Measurements from ENCODE around the gene WBP2NL. TPM values are rescaled to one million over a fixed set of nuclear protein-coding genes. Genes with fewer than 3 reads are reported as not detected.
A peak's percentile ranks its signal among the peaks of the same experiment; 100 is the strongest.

WBP2NL gene
- total and polyA plus RNA-seq, 4 experiments from 2014 or later: 0.49 to 5.4 (median 2.1) TPM

DNA sequence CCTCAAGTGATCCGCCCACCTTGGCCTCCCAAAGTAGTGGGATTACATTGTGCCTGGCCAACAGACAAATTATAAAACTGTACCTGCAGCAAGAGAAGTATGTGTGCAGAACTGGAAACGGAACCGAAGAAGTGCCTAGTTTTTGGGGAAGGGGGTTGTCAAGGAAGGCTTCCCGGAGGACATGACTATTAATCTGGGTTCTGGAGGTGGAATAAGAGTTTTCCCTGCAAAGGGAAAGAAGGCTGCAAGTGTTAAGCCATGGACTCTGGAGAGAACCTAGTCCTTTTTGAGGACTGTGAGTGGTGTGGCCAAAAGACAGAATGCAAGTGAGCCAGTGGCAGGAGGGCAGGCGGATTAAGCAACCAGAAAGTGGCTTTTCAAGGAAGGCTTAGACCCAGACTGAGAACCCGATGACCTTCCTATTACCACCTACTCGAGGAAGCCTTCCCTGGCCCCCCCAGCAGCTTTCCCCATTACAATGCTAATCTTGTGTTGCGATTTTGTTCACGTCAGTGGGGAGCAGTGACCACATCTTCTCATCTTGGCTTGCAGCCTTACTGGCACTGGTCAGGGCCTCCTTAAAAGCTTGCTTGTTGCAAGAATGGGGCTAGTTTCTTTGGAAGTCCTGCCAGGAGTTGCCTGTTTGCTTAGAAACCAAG, 35.0 kb upstream of the WBP2NL start:
- H3K27me3 Mint-ChIP-seq: peaks cover 0 to 1% of the 10 kb centered on the region in 2 donors
- Histone ChIP-seq H3K27me3 (ENCODE audit: insufficient read depth, low read length) (no peaks in the 10 kb centered on the region), H3K4me1 (ENCODE audit: insufficient read depth, low read length) (no peaks in the 10 kb centered on the region), H3K4me3 (ENCODE audit: low read length in 2 of 2) (no peak overlapping the region), H3K27ac (ENCODE audit: low read depth, low read length) (no peak overlapping the region), H3K9me3 (ENCODE audit: control insufficient read depth in 1 of 2, low read length in 2 of 2) (no peaks in the 10 kb centered on the region), H3K36me3 (ENCODE audit: insufficient read depth, low read length) (no peaks in the 10 kb centered on the region)
- ChIA-PET POLR2A (ENCODE audit: partially characterized antibody) (no interaction called here), CTCF (ENCODE audit: partially characterized antibody) (interaction anchor here (1.1 to 1.8 kb wide), 3 partner anchors 107 to 481 kb away, joined by 3 to 7 read pairs (median 4); no protein-coding TSS in a partner anchor)
- H3K9me3 Mint-ChIP-seq: no peaks in the 10 kb centered on the region
- H3K36me3 Mint-ChIP-seq: no peaks in the 10 kb centered on the region
- peak overlapping the region in 1 of 7 donors; percentile 72 for H3K27ac Mint-ChIP-seq
- H3K4me3 Mint-ChIP-seq: no peak overlapping the region
- intact Hi-C loops (cut with micrococcal nuclease): loop anchor here (10.0 kb wide), 1 partner anchor 221 kb away; no protein-coding TSS in a partner anchor
- no peak for DNase-seq
- H3K4me1 Mint-ChIP-seq: peaks cover 0 to 4% (median 1%) of the 10 kb centered on the region in 4 donors

DNA sequence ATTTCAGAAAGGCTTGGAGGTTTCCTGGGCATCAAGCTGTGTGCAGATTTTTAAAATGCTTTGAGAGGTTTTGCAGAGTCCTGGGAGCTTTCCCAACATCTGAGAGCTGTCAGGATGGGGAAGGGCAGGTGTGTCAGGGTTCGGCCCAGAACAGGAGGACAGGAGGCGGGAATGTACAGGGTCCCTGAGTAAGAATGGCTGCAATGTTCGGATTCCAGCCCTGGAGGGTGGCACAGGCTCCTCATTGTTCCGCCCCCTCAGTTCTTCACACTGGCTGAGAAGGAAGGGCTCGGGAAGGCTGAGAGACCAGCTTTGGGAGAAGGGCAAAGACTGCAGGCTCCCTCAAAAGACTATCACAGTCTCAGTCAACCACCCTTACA, 34.5 kb upstream of the WBP2NL start:
- H3K4me1 ChIP-seq (ENCODE audit: insufficient read depth, low read length): no peaks in the 10 kb centered on the region
- H3K27me3 ChIP-seq (ENCODE audit: insufficient read depth, low read length): no peaks in the 10 kb centered on the region
- H3K27me3 Mint-ChIP-seq: peaks cover 0 to 1% of the 10 kb centered on the region in 2 donors
- H3K27ac ChIP-seq (ENCODE audit: low read depth, low read length): no peak overlapping the region
- H3K9me3 Mint-ChIP-seq: no peaks in the 10 kb centered on the region
- DNase-seq: no peak
- CTCF ChIA-PET (ENCODE audit: partially characterized antibody): interaction anchor here (1.1 to 1.8 kb wide), 3 partner anchors 107 to 480 kb away, joined by 3 to 7 read pairs (median 4); no protein-coding TSS in a partner anchor
- no peaks in the 10 kb centered on the region for H3K36me3 ChIP-seq (ENCODE audit: insufficient read depth, low read length)
- H3K27ac Mint-ChIP-seq: no peak overlapping the region
- no peaks in the 10 kb centered on the region for H3K9me3 ChIP-seq (ENCODE audit: control insufficient read depth in 1 of 2, low read length in 2 of 2)
- POLR2A ChIA-PET (ENCODE audit: partially characterized antibody): no interaction called here
- peaks cover 0 to 4% (median 1%) of the 10 kb centered on the region in 4 donors for H3K4me1 Mint-ChIP-seq
- H3K36me3 Mint-ChIP-seq: no peaks in the 10 kb centered on the region
- no peak overlapping the region for H3K4me3 Mint-ChIP-seq
- H3K4me3 ChIP-seq (ENCODE audit: low read length in 2 of 2): no peak overlapping the region
- intact Hi-C loops (cut with micrococcal nuclease): loop anchor here (10.0 kb wide), 1 partner anchor 221 kb away; no protein-coding TSS in a partner anchor

DNA sequence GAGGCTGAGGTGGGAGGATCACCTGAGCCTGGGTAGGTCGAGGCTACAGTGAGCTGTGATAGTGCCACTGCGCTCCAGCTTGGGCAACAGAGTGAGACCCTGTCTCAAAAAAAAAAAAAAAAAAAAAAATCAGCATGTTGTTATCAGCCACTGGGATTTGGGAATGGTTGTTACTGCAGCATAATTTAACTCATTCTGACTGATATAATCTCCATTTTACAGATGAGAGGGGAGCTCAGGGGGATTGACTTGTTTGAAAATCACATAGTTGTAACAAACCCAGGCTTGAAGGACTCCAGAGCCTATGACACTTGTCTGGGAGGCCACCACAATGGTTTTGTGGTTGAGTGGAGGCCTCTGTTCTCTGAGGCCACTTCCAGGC, 32.4 kb upstream of the WBP2NL start:
- peaks cover 3 to 9% of the 10 kb centered on the region in 2 donors for H3K27me3 Mint-ChIP-seq
- ChIA-PET CTCF (ENCODE audit: partially characterized antibody) (interaction anchor here (0.6 to 4.6 kb wide), 9 partner anchors 8 to 509 kb away, joined by 3 to 29 read pairs (median 5); no protein-coding TSS in a partner anchor), POLR2A (ENCODE audit: partially characterized antibody) (interaction anchor here (0.9 to 2.3 kb wide), 2 partner anchors 124 to 478 kb away, joined by 5 to 12 read pairs; partner anchors contain the start of gene NDUFA6)
- no peaks in the 10 kb centered on the region for H3K36me3 Mint-ChIP-seq
- H3K9me3 Mint-ChIP-seq: peaks cover 0 to 2% (median 0%) of the 10 kb centered on the region in 8 donors
- no peaks in the 10 kb centered on the region for H3K27me3 ChIP-seq (ENCODE audit: insufficient read depth, low read length)
- H3K4me1 Mint-ChIP-seq: peaks cover 0 to 4% (median 1%) of the 10 kb centered on the region in 4 donors
- H3K9me3 ChIP-seq (ENCODE audit: control insufficient read depth in 1 of 2, low read length in 2 of 2): no peaks in the 10 kb centered on the region
- intact Hi-C loops (cut with micrococcal nuclease): loop anchor here (1.0 to 10.0 kb wide), 8 partner anchors 106 to 587 kb away; partner anchors contain the start of genes NAGA, NDUFA6, PHETA2 and SERHL2
- no peak overlapping the region for H3K4me3 Mint-ChIP-seq
- no peak overlapping the region for H3K4me3 ChIP-seq (ENCODE audit: low read length in 2 of 2)
- no peak overlapping the region for H3K27ac ChIP-seq (ENCODE audit: low read depth, low read length)
- H3K36me3 ChIP-seq (ENCODE audit: insufficient read depth, low read length): no peaks in the 10 kb centered on the region
- no peak for DNase-seq
- H3K27ac Mint-ChIP-seq: no peak overlapping the region
- no peaks in the 10 kb centered on the region for H3K4me1 ChIP-seq (ENCODE audit: insufficient read depth, low read length)

DNA sequence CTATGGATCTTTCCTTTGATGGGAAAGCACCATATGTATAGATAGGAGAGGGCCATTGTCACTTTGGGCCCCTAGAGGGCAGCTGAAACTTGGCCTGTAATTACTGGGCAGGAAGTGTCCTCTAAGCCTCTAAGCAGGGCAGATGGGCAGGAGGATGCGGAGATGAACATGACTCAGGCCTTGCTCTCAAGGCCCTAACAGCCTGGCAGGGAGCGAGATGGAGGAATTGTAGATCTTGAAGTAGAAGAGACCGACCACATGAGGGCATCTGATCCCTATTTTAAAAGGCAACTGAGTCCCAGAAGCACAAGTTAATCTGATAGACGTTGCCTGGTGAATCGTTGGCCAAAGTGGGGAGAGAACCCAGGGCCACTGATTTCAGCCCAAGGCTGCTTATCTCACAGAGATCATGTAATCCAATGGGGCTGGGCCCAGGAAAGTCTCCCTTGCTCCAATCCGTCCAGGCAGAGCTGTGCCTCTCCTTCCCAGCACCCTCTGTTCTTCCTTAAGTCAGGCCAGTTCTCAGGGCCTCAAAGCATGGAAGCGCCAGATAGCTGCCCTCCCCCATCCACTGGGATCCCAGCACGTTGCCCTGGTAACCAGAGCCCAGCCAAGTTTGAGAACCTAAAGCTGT, 31.9 kb upstream of the WBP2NL start:
- intact Hi-C loops (cut with micrococcal nuclease): loop anchor here (1.0 to 10.0 kb wide), 8 partner anchors 106 to 586 kb away; partner anchors contain the start of genes NAGA, NDUFA6, PHETA2 and SERHL2
- Mint-ChIP-seq H3K9me3 (peaks cover 0 to 2% (median 0%) of the 10 kb centered on the region in 8 donors), H3K36me3 (no peaks in the 10 kb centered on the region), H3K27ac (peak overlapping the region in 1 of 7 donors; percentile 0), H3K4me3 (no peak overlapping the region), H3K4me1 (peaks cover 0 to 4% (median 1%) of the 10 kb centered on the region in 4 donors), H3K27me3 (peaks cover 3 to 8% of the 10 kb centered on the region in 2 donors)
- no peaks in the 10 kb centered on the region for H3K4me1 ChIP-seq (ENCODE audit: insufficient read depth, low read length)
- ChIA-PET POLR2A (ENCODE audit: partially characterized antibody) (interaction anchor here (0.8 to 2.3 kb wide), 4 partner anchors 124 to 477 kb away, joined by 3 to 12 read pairs (median 4); partner anchors contain the start of gene NDUFA6), CTCF (ENCODE audit: partially characterized antibody) (interaction anchor here (0.7 to 4.6 kb wide), 10 partner anchors 9 to 506 kb away, joined by 3 to 29 read pairs (median 8); partner anchors contain the start of gene NDUFA6)
- no peaks in the 10 kb centered on the region for H3K27me3 ChIP-seq (ENCODE audit: insufficient read depth, low read length)
- H3K36me3 ChIP-seq (ENCODE audit: insufficient read depth, low read length): no peaks in the 10 kb centered on the region
- no peak overlapping the region for H3K27ac ChIP-seq (ENCODE audit: low read depth, low read length)
- peak in 4 of 5 donors; percentile 39 to 58 (median 48) for DNase-seq
- H3K9me3 ChIP-seq (ENCODE audit: control insufficient read depth in 1 of 2, low read length in 2 of 2): no peaks in the 10 kb centered on the region
- no peak overlapping the region for H3K4me3 ChIP-seq (ENCODE audit: low read length in 2 of 2)

DNA sequence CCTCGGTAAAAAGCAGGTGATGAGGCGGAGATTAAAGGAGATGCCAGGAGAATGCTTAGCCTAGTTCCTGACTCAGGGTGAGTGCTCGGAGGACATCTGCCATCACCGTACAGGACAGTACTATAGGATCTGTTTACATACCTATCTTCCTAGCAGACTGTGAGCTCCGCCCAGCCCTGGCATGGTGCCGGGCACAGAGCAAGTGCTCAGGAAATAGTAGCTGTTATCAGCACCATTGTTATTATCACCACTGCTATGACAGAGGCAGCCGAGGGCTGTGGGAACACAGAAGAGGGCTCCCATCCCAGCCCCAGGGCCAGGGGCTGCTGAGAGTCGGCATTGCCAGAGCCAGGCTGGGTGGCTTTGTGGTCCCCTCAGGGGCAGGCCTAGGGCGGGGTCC, 30.0 kb upstream of the WBP2NL start:
- H3K27me3 Mint-ChIP-seq: peaks cover 11 to 16% of the 10 kb centered on the region in 2 donors
- peaks cover 0 to 2% (median 0%) of the 10 kb centered on the region in 8 donors for H3K9me3 Mint-ChIP-seq
- H3K27ac Mint-ChIP-seq: no peak overlapping the region
- H3K4me3 ChIP-seq (ENCODE audit: low read length in 2 of 2): no peak overlapping the region
- CTCF ChIA-PET (ENCODE audit: partially characterized antibody): interaction anchor here (1.0 to 4.6 kb wide), 7 partner anchors 11 to 475 kb away, joined by 3 to 29 read pairs (median 9); partner anchors contain the start of gene NDUFA6
- DNase-seq: no peak
- H3K36me3 ChIP-seq (ENCODE audit: insufficient read depth, low read length): no peaks in the 10 kb centered on the region
- H3K9me3 ChIP-seq (ENCODE audit: control insufficient read depth in 1 of 2, low read length in 2 of 2): no peaks in the 10 kb centered on the region
- no peaks in the 10 kb centered on the region for H3K36me3 Mint-ChIP-seq
- peaks cover 0 to 4% (median 1%) of the 10 kb centered on the region in 4 donors for H3K4me1 Mint-ChIP-seq
- H3K27me3 ChIP-seq (ENCODE audit: insufficient read depth, low read length): peaks cover 10% of the 10 kb centered on the region
- intact Hi-C loops (cut with micrococcal nuclease): loop anchor here (5.0 to 10.0 kb wide), 3 partner anchors 104 to 216 kb away; partner anchors contain the start of genes NAGA and PHETA2
- H3K27ac ChIP-seq (ENCODE audit: low read depth, low read length): no peak overlapping the region
- H3K4me1 ChIP-seq (ENCODE audit: insufficient read depth, low read length): no peaks in the 10 kb centered on the region
- POLR2A ChIA-PET (ENCODE audit: partially characterized antibody): interaction anchor here (1.8 kb wide), 1 partner anchor 111 kb away, joined by 5 read pairs; the partner anchor contains the start of gene SMDT1
- H3K4me3 Mint-ChIP-seq: no peak overlapping the region

DNA sequence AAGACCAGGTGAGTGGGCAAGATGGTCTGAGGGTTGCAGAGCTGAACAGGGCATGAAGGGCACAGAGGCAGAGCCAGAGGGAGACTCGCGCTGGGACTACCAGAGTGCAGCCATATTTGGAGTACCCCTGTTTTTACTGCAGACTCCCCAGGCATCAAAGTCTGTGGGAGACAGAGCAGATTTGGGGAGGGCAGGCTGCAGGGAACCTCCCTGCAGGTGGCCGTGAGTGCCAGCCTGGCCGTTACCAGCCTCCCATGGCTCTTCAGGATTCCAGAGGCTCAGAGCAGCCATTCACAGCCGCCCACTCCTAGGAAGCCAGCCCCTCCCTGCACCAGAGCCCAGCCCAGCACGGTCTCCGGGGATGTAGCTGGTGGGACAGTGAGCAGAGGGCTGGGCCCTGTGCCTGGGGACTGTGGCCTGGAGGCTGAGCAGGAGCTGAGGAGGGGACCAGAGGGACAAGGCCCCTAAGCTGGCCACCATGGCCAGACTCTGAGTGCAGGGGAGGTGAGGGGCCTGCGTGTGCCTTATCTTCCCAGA, 29.4 kb upstream of the WBP2NL start, which contains the start of gene SEPTIN3:
Gene SEPTIN3 (plus strand): TSS at position 334 of the 537 bp plus-strand sequence. CDS start 2,050 bp downstream, outside the sequence.
- Histone ChIP-seq H3K4me1 (ENCODE audit: insufficient read depth, low read length) (no peaks in the 10 kb centered on the region), H3K4me3 (ENCODE audit: low read length in 2 of 2) (no peak within 1 kb of the TSS), H3K9me3 (ENCODE audit: control insufficient read depth in 1 of 2, low read length in 2 of 2) (no peaks in the 10 kb centered on the region), H3K36me3 (ENCODE audit: insufficient read depth, low read length) (no peaks in the 10 kb centered on the region), H3K27ac (ENCODE audit: low read depth, low read length) (no peak within 1 kb of the TSS), H3K27me3 (ENCODE audit: insufficient read depth, low read length) (peaks cover 10% of the 10 kb centered on the region)
- POLR2A ChIA-PET (ENCODE audit: partially characterized antibody): interaction anchor here (1.8 kb wide), 1 partner anchor 111 kb away, joined by 5 read pairs; the partner anchor contains the start of gene SMDT1
- Mint-ChIP-seq H3K36me3 (no peaks in the 10 kb centered on the region), H3K27ac (no peak within 1 kb of the TSS), H3K27me3 (peaks cover 12 to 17% of the 10 kb centered on the region in 2 donors), H3K4me1 (peaks cover 0 to 4% (median 1%) of the 10 kb centered on the region in 4 donors), H3K4me3 (no peak within 1 kb of the TSS), H3K9me3 (peaks cover 0 to 2% (median 0%) of the 10 kb centered on the region in 8 donors)
- no peak for DNase-seq
- intact Hi-C loops (cut with micrococcal nuclease): loop anchor here (5.0 to 10.0 kb wide), 3 partner anchors 103 to 216 kb away; partner anchors contain the start of genes NAGA and PHETA2
- CTCF ChIA-PET (ENCODE audit: partially characterized antibody): interaction anchor here (1.0 to 4.6 kb wide), 5 partner anchors 11 to 475 kb away, joined by 3 to 29 read pairs (median 9); partner anchors contain the start of gene NDUFA6
